Neural cell (in vitro differentiated cells): Measurements from ENCODE around the gene HNRNPUL1. TPM values are rescaled to one million over a fixed set of nuclear protein-coding genes. Genes with fewer than 3 reads are reported as not detected.

Experiments
- H2AFZ ChIP-seq: fragments of 200-600, 300-800 bp; sonication (generic), shearing (Covaris generic); 2 replicates; pipeline ENCODE4 v1.6.0; 2014; ENCODE audit warnings: low read depth, mild to moderate bottlenecking, antibody characterized with exemption, low read length, moderate library complexity
- H3F3A ChIP-seq: fragments of 200-600 bp; shearing (Covaris generic); 2 replicates; pipeline ENCODE4 v1.6.1; 2016; ENCODE audit warnings: mild to moderate bottlenecking, moderate library complexity, mixed read lengths, antibody characterized with exemption, low read length; ENCODE audit not compliant: insufficient read depth, poor library complexity, severe bottlenecking
- H3K27ac ChIP-seq: fragments of 200-600, 300-800 bp; sonication (generic), shearing (Covaris generic); 2 replicates; pipeline ENCODE4 v1.5.1; 2014; ENCODE audit warnings: mild to moderate bottlenecking, low read length, moderate library complexity
- H3K27me3 ChIP-seq: fragments of 300-800, 200-600 bp; sonication (generic), shearing (Covaris generic); 2 replicates; pipeline ENCODE4 v1.6.0; 2014; ENCODE audit warnings: mild to moderate bottlenecking, low read depth, low read length, moderate library complexity; ENCODE audit not compliant: insufficient read depth
- H3K36me3 ChIP-seq: fragments of 300-800, 200-600 bp; sonication (generic), shearing (Covaris generic); 2 replicates; pipeline ENCODE4 v1.5.1; 2014; ENCODE audit warnings: mild to moderate bottlenecking, antibody characterized with exemption, low read length, moderate library complexity; ENCODE audit not compliant: insufficient read depth
- H3K4me2 ChIP-seq: fragments of 300-800, 200-600 bp; sonication (generic), shearing (Covaris generic); 2 replicates; pipeline ENCODE4 v1.6.0; 2014; ENCODE audit warnings: mild to moderate bottlenecking, low read length
- H3K4me3 ChIP-seq: fragments of 300-800, 200-600 bp; sonication (generic), shearing (Covaris generic); 2 replicates; pipeline ENCODE4 v1.5.1; 2014; ENCODE audit warnings: mild to moderate bottlenecking, low read length, moderate library complexity
- H3K79me2 ChIP-seq: fragments of 200-600 bp; shearing (Covaris generic); replicated peaks from 2 replicates; pipeline ENCODE4 v1.6.0; 2014; ENCODE audit warnings: mild to moderate bottlenecking, low read length, moderate library complexity; ENCODE audit not compliant: insufficient read depth
- H3K9ac ChIP-seq: fragments of 300-800, 200-600 bp; sonication (generic), shearing (Covaris generic); 2 replicates; pipeline ENCODE4 v1.6.1; 2016; ENCODE audit warnings: mild to moderate bottlenecking, low read length, mixed read lengths
- H3K9me2 ChIP-seq: fragments of 200-600 bp; shearing (Covaris generic); 2 replicates; pipeline ENCODE4 v1.6.1; 2016; ENCODE audit warnings: mild to moderate bottlenecking, low read length, mixed read lengths; ENCODE audit not compliant: insufficient read depth
- H3K9me3 ChIP-seq: fragments of 200-600, 300-800 bp; sonication (generic), shearing (Covaris generic); 2 replicates; pipeline ENCODE4 v1.6.1; 2016; ENCODE audit warnings: mild to moderate bottlenecking, mixed run types, low read length, moderate library complexity, mixed read lengths
- H4K20me1 ChIP-seq: fragments of 200-600 bp; shearing (Covaris generic); 2 replicates; pipeline ENCODE4 v1.6.1; 2016; ENCODE audit warnings: mild to moderate bottlenecking, mixed run types; ENCODE audit not compliant: insufficient read depth
- CTCF ChIP-seq: fragments of 450-650 bp; IDR thresholded peaks from 2 replicates; pipeline ENCODE4 v1.5.1; 2014; ENCODE audit warnings: antibody characterized with exemption, mild to moderate bottlenecking, moderate library complexity; ENCODE audit not compliant: poor library complexity, severe bottlenecking
- EP300 ChIP-seq: fragments of 450-650 bp; conservative IDR thresholded peaks from 2 replicates; pipeline ENCODE4 v1.6.1; 2014; ENCODE audit warnings: antibody characterized with exemption, mild to moderate bottlenecking, moderate library complexity; ENCODE audit not compliant: poor library complexity, severe bottlenecking
- EZH2 ChIP-seq: fragments of 200-600, 300-800 bp; shearing (Covaris generic), sonication (generic); IDR thresholded peaks from 2 replicates; pipeline ENCODE4 v1.6.1; 2014; ENCODE audit warnings: antibody characterized with exemption, low read length, borderline replicate concordance, mild to moderate bottlenecking; ENCODE audit not compliant: insufficient read depth, poor library complexity, severe bottlenecking
- MXI1 ChIP-seq: fragments of 450-650 bp; conservative IDR thresholded peaks from 2 replicates; pipeline ENCODE4 v1.6.1; 2014; ENCODE audit warnings: antibody characterized with exemption, mild to moderate bottlenecking; ENCODE audit not compliant: poor library complexity, severe bottlenecking
- POLR2AphosphoS5 ChIP-seq: IDR thresholded peaks from 2 replicates; pipeline ENCODE4 v1.6.1; 2012
- RAD21 ChIP-seq: fragments of 450-650 bp; conservative IDR thresholded peaks from 2 replicates; pipeline ENCODE4 v1.6.1; 2014; ENCODE audit warnings: antibody characterized with exemption, mild to moderate bottlenecking, moderate library complexity
- REST ChIP-seq: IDR thresholded peaks from 2 replicates; pipeline ENCODE4 v1.6.1; 2012; ENCODE audit warnings: borderline replicate concordance
- SMC3 ChIP-seq: fragments of 450-650 bp; conservative IDR thresholded peaks from 2 replicates; pipeline ENCODE4 v1.6.1; 2014; ENCODE audit warnings: antibody characterized with exemption, mild to moderate bottlenecking, moderate library complexity; ENCODE audit not compliant: poor library complexity
- TAF1 ChIP-seq: IDR thresholded peaks from 2 replicates; pipeline ENCODE4 v1.6.1; 2012; ENCODE audit warnings: low read depth
- polyA plus RNA-seq: library from polyadenylated mRNA; depleted of rRNA; stranded (reverse); fragments of >200 nt; gene quantifications from 2 replicates; pipeline ENCODE4 v1.2.3, GENCODE V29; 2014

HNRNPUL1 gene
- polyA plus RNA-seq, 1 donor from 2014 or later, result 34.6 TPM

GRCh38 chr19:41255171-41255570, 9.0 kb upstream of the HNRNPUL1 start:
- Histone ChIP-seq H3F3A (no peaks in the 10 kb centered on the region), H3K9me3 (no peaks in the 10 kb centered on the region), H3K9ac (no peak overlapping the region), H2AFZ (no peak overlapping the region), H3K27ac (no peak overlapping the region), H3K4me3 (no peak overlapping the region), H3K27me3 (no peaks in the 10 kb centered on the region), H3K9me2 (no peaks in the 10 kb centered on the region), H3K36me3 (no peaks in the 10 kb centered on the region), H3K79me2 (no peaks in the 10 kb centered on the region), H4K20me1 (no peaks in the 10 kb centered on the region), H3K4me2 (no peak overlapping the region)
- TF ChIP-seq TAF1 (no peak), SMC3 (no peak), RAD21 (no peak), EP300 (no peak), REST (no peak), MXI1 (no peak), CTCF (no peak), EZH2 (no peak), POLR2AphosphoS5 (no peak)

- no peaks in the 10 kb centered on the region for H3K36me3 ChIP-seq
- TF ChIP-seq CTCF, result no peak
- TF ChIP-seq EP300, result no peak
- no peak for TF ChIP-seq REST
- TF ChIP-seq POLR2AphosphoS5, result no peak
- TF ChIP-seq EZH2, result no peak
- no peak for TF ChIP-seq MXI1
- TF ChIP-seq RAD21, result no peak
- TF ChIP-seq SMC3, result no peak
- TF ChIP-seq TAF1, result no peak
- no peaks in the 10 kb centered on the region for H3K9me3 ChIP-seq
- H3K4me3 ChIP-seq, result peak overlapping the region; percentile 80
- H3K27me3 ChIP-seq, result no peaks in the 10 kb centered on the region
- peaks cover 1% of the 10 kb centered on the region for H4K20me1 ChIP-seq
- no peaks in the 10 kb centered on the region for H3K9me2 ChIP-seq
- peaks cover 22% of the 10 kb centered on the region for H3K79me2 ChIP-seq
- peak overlapping the region; percentile 71 for H2AFZ ChIP-seq
- no peaks in the 10 kb centered on the region for H3F3A ChIP-seq
- H3K9ac ChIP-seq, result peak overlapping the region; percentile 54
- H3K27ac ChIP-seq, result peak overlapping the region; percentile 30
- H3K4me2 ChIP-seq, result peak overlapping the region; percentile 54
These were observed 2.5 kb upstream of the HNRNPUL1 start for GRCh38 chr19:41261474-41262190.
